GM19328 (cell line): Measurements from ENCODE around the gene ELK1.
"Not testable (repeated sequence)": the region's sequence is repeated elsewhere in the genome, so short reads cannot be mapped to it uniquely, and the experiment has no call there.

Experiments
- ATAC-seq: cut with Tn5 transposase; IDR thresholded peaks from one replicate; pipeline ENCODE4 v1.9.1; 2021; ENCODE audit warnings: mild to moderate bottlenecking, moderate library complexity; ENCODE audit not compliant: unreplicated experiment

The ELK1 gene

GRCh38 chrX:47613082-47613481 lies 37.3 kb downstream of the ELK1 start:
- ATAC-seq = no peak

- no peak for ATAC-seq
Measured at GRCh38 chrX:47612418-47612817, 37.9 kb downstream of the ELK1 start.

- ATAC-seq = no peak
Measured at GRCh38 chrX:47611926-47612325, 38.4 kb downstream of the ELK1 start.

GRCh38 chrX:47611489-47611888 lies 38.9 kb downstream of the ELK1 start:
- no peak for ATAC-seq

GRCh38 chrX:47610511-47610910 lies 39.9 kb downstream of the ELK1 start:
- ATAC-seq = no peak

DNA sequence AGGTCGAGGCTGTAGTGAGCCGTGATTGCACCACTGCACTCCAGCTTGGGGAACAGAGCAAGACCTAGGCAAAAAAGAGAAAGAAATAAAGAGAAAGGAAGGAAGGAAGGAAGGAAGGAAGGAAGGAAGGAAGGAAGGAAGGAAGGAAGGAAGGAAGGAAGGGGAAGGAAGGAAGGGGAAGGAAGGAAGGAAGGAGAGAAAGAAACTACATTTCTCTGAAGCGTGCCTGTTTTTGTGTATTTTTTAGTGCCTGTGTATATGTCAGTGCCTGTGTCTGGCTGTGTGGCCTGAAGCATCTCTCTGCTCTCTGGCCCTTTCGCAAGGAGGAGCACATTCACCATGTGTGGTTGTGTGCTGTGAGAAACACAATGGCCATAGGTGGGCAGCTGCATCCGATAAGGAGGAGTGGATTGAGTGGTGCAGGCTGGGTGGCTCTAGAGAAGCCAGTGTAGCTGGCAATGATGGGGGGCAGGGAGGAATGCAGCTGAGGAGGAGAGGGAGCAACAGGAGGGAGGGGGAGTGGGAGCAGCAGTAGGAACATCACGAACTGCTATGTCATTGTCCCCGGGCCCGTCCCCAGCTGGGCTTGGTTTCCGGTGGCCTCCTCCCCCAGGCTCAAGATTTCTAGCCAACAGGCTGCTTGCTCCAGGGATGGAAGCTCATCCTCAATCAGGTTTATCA lies 42.1 kb downstream of the ELK1 start:
- ATAC-seq = no peak

DNA sequence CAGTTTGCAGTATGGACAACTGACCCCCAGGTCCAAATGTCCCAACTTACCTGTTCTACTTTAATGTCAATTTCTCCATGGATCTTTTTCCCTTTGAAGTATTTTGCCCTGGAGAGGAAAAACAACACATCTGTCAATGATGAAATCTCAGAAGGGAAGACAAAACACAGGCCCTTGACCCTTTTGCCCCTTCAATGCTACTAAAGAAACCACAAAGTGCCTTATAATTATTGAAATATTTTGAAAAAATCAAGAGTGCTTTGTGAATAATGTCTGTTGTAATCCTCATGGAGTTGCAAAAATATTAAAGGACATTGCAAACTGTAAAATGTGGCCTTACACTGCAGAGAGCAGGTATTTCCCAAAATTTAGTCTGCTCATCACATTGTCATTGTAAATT lies 43.3 kb downstream of the ELK1 start:
- no peak for ATAC-seq

DNA sequence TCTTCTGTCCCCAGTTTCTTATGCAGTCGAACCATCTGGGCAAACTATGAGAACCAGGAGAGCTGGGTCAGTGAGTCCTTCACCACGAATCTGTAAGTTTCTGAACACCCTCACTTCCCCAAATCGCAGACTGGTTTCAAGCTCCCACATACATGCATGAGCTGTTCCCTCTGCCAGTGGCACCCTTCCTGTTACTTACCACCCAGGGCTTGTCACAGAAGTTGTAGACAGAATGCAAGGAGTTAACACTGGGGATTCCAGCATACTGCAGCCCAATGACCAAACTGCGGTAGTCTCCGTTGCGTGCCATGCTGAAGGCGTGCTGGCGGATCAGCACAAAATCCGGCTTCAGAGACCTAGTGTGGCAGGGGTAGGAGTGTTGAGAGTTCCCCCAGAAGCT lies 45.3 kb downstream of the ELK1 start:
- ATAC-seq = no peak

DNA sequence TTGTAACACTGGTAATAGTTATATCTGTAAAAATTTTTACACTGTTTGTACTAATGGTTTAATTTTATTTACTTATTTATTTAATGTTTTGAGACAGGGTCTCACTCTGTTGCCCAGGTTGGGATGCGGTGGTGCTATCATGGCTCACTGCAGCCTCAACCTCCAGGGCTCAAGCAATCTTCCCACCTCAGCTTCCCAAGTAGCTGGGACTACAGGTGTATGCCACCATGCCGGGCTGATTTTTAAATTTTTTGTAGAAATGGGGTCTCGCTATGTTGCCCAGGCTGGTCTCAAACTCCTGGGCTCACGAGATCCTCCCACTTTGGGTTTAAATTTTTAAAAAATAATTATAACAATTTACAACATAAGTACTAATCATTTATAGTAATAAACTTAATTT lies 47.2 kb downstream of the ELK1 start:
- ATAC-seq = not testable (repeated sequence)

DNA sequence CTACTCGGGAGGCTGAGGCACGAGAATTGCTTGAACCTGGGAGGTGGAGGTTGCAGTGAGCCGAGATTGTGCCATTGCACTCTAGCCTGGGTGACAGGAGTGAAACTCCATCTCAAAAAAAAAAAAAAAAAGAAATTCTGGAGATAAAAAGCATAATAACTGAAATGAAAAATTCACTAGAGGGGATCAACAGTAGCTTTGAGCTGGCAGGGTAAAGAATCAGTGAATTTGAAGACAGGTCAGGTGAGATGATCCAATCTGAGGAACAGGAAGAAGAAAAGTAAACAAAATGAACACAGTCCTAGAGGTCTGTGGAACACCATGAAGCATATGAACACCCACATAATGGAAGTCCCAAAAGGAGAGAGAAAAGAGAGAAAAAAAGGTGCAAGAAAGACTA lies 53.1 kb downstream of the ELK1 start:
- ATAC-seq = no peak

- no peak for ATAC-seq
Measured at GRCh38 chrX:47596256-47596655, 54.1 kb downstream of the ELK1 start.

DNA sequence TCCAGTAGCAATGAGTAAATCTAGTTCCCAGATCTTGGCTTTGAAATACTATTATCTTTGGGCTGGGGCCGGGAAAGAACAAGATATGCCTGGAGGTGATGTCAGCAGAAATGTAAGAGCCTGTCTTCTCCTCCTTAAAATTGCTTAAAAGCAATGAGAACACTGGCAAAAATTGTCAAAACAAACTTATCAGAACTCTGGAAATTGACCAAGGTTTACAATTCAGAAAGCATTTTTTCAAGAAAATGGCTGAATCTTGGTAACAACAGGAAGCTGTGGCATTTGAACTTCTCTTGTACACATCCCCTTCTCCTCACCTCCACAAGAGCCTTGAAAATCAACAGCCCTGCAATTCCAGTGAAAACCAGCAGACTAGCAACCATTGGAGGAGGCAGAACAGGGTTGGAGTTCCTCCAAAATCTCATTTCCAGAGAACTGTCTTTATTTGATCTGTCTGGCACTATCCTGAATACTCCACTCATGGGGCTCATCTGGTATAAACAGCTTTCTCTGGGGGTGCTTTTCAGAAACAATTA lies 54.6 kb downstream of the ELK1 start:
- no peak for ATAC-seq

- ATAC-seq = no peak
Measured at GRCh38 chrX:47593522-47593921, 56.8 kb downstream of the ELK1 start.

- no peak for ATAC-seq
Measured at GRCh38 chrX:47590984-47591383, 59.4 kb downstream of the ELK1 start.

- no peak for ATAC-seq
Measured at GRCh38 chrX:47587906-47588735, 62.2 kb downstream of the ELK1 start.

GRCh38 chrX:47587091-47587891 lies 63.1 kb downstream of the ELK1 start:
- ATAC-seq = no peak

GRCh38 chrX:47586043-47586787 lies 64.1 kb downstream of the ELK1 start:
- no peak for ATAC-seq
